ENCODE data around the gene THAP7. TPM values are rescaled to one million over a fixed set of nuclear protein-coding genes. Genes with fewer than 3 reads are reported as not detected.

The THAP7 gene
- total and polyA plus RNA-seq, 9 of the 15 experiments (the other 6 are each of a cell fraction or from before 2014, with no cell fraction given): 7.9 to 263 (median 84.1) TPM

GRCh38 chr22:20977019-20977418 is 24.9 kb downstream of the THAP7 start:
- peaks cover 11 to 60% of the 10 kb centered on the region in 2 experiments for H3K4me1 ChIP-seq (replicated peaks in 1 of 2; ENCODE audit: control insufficient read depth in 2 of 2, insufficient read depth in 2 of 2, low read length in 2 of 2)
- POLR2A ChIA-PET: interaction anchor here (1.3 to 64.4 kb wide), 5 partner anchors 9 to 59 kb away, joined by 5 to 1556 read pairs (median 177); partner anchors contain the start of genes AIFM3, CRKL and THAP7
- no peaks in the 10 kb centered on the region for H3K9me1 ChIP-seq (ENCODE audit: control insufficient read depth, insufficient read depth, low read length)
- ATAC-seq (no peak), FAIRE-seq (no peak), DNase-seq (ENCODE audit: extremely low read depth in 1 of 4, low spot score in 3 of 4) (no peak)
- CTCF ChIA-PET (ENCODE audit: low intra/inter-chr PET ratio): no interaction called here
- H3K27ac ChIP-seq (ENCODE audit: extremely low read depth, low read depth, low read length): no peak overlapping the region
- H3K4me2 ChIP-seq (ENCODE audit: insufficient read depth, low read length): no peak overlapping the region
- H3K79me2 ChIP-seq (ENCODE audit: control insufficient read depth, insufficient read depth, low read length): peaks cover 9% of the 10 kb centered on the region; the same call in 2 of the 3 replicates
- intact Hi-C loops (cut with micrococcal nuclease) (no loop called here), in situ Hi-C loops (cut with MboI) (no loop called here)
- H3K36me3 ChIP-seq (ENCODE audit: control insufficient read depth, insufficient read depth, low read length): no peaks in the 10 kb centered on the region
- H3K4me3 ChIP-seq: no peak overlapping the region
- no TSS peak for BruUV-seq (replicated peaks)
- peak overlapping the region in 1 of 2 experiments; percentile 66; a peak in 1 of 4 replicates for H3K9ac ChIP-seq (ENCODE audit: insufficient read depth in 1 of 2, low read depth in 2 of 2, low read length in 2 of 2)
- H4K20me1 ChIP-seq (replicated peaks; ENCODE audit: control insufficient read depth, insufficient read depth, low read length): peaks cover 5% of the 10 kb centered on the region
- peaks cover 37 to 55% of the 10 kb centered on the region in 2 experiments; a peak in 4 of 5 replicates for H3K27me3 ChIP-seq (ENCODE audit: control insufficient read depth in 2 of 2, insufficient read depth in 2 of 2, low read length in 2 of 2)
- WGBS (ENCODE audit: insufficient coverage, low coverage, missing lambda C conversion rate): 11% methylated on average over 11 of the region's 11 CpGs
- peaks cover 11% of the 10 kb centered on the region for H3K9me3 ChIP-seq (replicated peaks; ENCODE audit: control insufficient read depth, insufficient read depth, low read depth, low read length)
- no peak overlapping the region for H2AFZ ChIP-seq (ENCODE audit: low read depth, low read length)
- TF ChIP-seq GABPB2 (CRISPR knock-in tag; conservative IDR thresholded peaks at IDR 0.05) (no peak), TFAP4 (CRISPR knock-in tag; IDR thresholded peaks at IDR 0.05; ENCODE audit: borderline replicate concordance) (no peak), SPI1 (IDR thresholded peaks at IDR 0.05; ENCODE audit: borderline replicate concordance, low read depth, low read length) (no peak), PREB (CRISPR knock-in tag; IDR thresholded peaks at IDR 0.05) (no peak), ZBTB7A (IDR thresholded peaks at IDR 0.05; ENCODE audit: borderline replicate concordance, control insufficient read depth, low read depth, low read length) (no peak), NFXL1 (CRISPR knock-in tag; IDR thresholded peaks at IDR 0.05) (no peak), ZNF184 (CRISPR knock-in tag; IDR thresholded peaks at IDR 0.05) (no peak), PCBP2 (IDR thresholded peaks at IDR 0.05; ENCODE audit: low read depth, low read length, poor library complexity, severe bottlenecking) (no peak), TBL1XR1 (IDR thresholded peaks at IDR 0.05; ENCODE audit: low read length in 2 of 2) (0 out of 4 replicates have a peak, but pooled peaks of 1 of the 2 experiments have one; percentile 19), ETS2 (tag; IDR thresholded peaks at IDR 0.05; ENCODE audit: borderline replicate concordance, poor library complexity, severe bottlenecking) (no peak), NFATC3 (IDR thresholded peaks at IDR 0.05) (no peak), HOXB6 (CRISPR knock-in tag; IDR thresholded peaks at IDR 0.05; ENCODE audit: borderline replicate concordance) (no peak), RFX1 (IDR thresholded peaks at IDR 0.05) (no peak), ARID4B (CRISPR knock-in tag; IDR thresholded peaks at IDR 0.05) (no peak), ZNF583 (CRISPR knock-in tag; IDR thresholded peaks at IDR 0.05) (no peak), TBP (optimal IDR thresholded peaks at IDR 0.05; ENCODE audit: low read depth, low read length) (no peak)
